ENCODE measurements around the gene ARPC5. TPM values are rescaled to one million over a fixed set of nuclear protein-coding genes. Genes with fewer than 3 reads are reported as not detected.

Gene ARPC5
- total and polyA plus RNA-seq, 2 of the 8 experiments (the other 6 are each of a cell fraction or from before 2014, with no cell fraction given), result 24.0 to 60.8 TPM

DNA sequence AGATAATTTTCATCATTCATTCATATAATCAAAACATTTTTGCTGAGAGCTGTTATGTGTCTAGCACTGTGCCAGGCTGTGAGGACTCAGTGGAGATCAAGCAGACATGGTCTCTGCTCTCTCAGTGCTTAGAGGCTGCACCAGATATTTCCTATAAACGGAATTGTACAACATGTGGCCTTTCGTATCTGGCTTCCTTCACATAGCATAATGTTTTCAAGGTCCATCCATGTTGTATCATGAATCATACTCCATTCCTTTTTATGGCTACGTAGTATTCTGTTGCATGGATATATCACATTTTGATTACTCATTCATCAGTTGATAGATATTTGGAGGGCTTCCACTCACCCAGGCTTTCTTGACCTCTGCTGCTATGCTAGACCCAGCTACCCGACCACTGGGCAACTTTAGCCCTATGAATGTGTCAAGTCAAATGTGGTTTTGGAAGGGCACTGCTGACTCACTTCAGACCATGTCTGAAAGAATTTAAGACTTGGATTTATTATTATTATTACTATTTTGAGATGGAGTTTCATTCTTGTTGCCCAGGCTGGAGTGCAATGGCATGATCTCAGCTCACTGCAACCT is 63.8 kb downstream of the ARPC5 start:
- no peak overlapping the region for H4K5ac ChIP-seq (ENCODE audit: insufficient read length, low read depth, low read length)
- H3K14ac ChIP-seq (ENCODE audit: insufficient read length), result no peak overlapping the region
- H3K4me2 ChIP-seq (ENCODE audit: insufficient read depth in 1 of 2, low read depth in 2 of 2, low read length in 2 of 2), result no peak overlapping the region
- CTCF ChIA-PET (ENCODE audit: partially characterized antibody), result interaction anchor here (2.2 to 2.7 kb wide), 2 partner anchors 8 to 9 kb away, joined by 9 to 11 read pairs; no protein-coding TSS in a partner anchor
- POLR2A ChIA-PET (ENCODE audit: partially characterized antibody), result interaction anchor here (0.6 to 1.6 kb wide), 3 partner anchors 24 to 304 kb away, joined by 3 to 4 read pairs (median 3); no protein-coding TSS in a partner anchor
- no peak overlapping the region for H2BK15ac ChIP-seq (ENCODE audit: low read length)
- H3K79me2 ChIP-seq (ENCODE audit: control insufficient read depth in 1 of 2, insufficient read depth in 2 of 2, low read length in 2 of 2), result no peaks in the 10 kb centered on the region
- no peak overlapping the region for H2BK12ac ChIP-seq (ENCODE audit: low read depth, low read length)
- no peaks in the 10 kb centered on the region for H3K27me3 ChIP-seq (replicated peaks in 1 of 4; ENCODE audit: control insufficient read depth in 3 of 4, extremely low read depth in 1 of 4, insufficient read depth in 3 of 4, low read length in 3 of 4)
- no peaks in the 10 kb centered on the region; a peak in 1 of 8 replicates for H3K36me3 ChIP-seq (ENCODE audit: control insufficient read depth in 2 of 4, insufficient read depth in 4 of 4, low read length in 3 of 4)
- no peak for DNase-seq (ENCODE audit: low read depth in 1 of 2, low spot score in 2 of 2)
- H3K9me3 ChIP-seq (ENCODE audit: insufficient read depth in 2 of 2, low read depth in 1 of 2, low read length in 1 of 2), result no peaks in the 10 kb centered on the region
- H2BK120ac ChIP-seq (replicated peaks; ENCODE audit: low read depth, low read length), result no peak overlapping the region
- no peak overlapping the region for H3K9ac ChIP-seq (replicated peaks in 1 of 4; ENCODE audit: extremely low read depth in 1 of 4, low read depth in 3 of 4, low read length in 3 of 4)
- H4K91ac ChIP-seq (replicated peaks; ENCODE audit: insufficient read length, low read length), result no peak overlapping the region
- H3K23me2 ChIP-seq (ENCODE audit: low read depth, low read length), result no peaks in the 10 kb centered on the region
- H2BK20ac ChIP-seq (ENCODE audit: low read length), result no peak overlapping the region
- H3K27ac ChIP-seq (ENCODE audit: low read depth, low read length), result no peak overlapping the region
- H4K20me1 ChIP-seq (replicated peaks in 1 of 2; ENCODE audit: control insufficient read depth in 1 of 2, insufficient read depth in 2 of 2, low read length in 2 of 2), result no peaks in the 10 kb centered on the region
- H3K56ac ChIP-seq (replicated peaks; ENCODE audit: insufficient read length, low read depth, low read length), result no peak overlapping the region
- FAIRE-seq, result no peak
- H3K4ac ChIP-seq (replicated peaks; ENCODE audit: insufficient read length, low read depth, low read length), result no peak overlapping the region
- no peak overlapping the region for H3K18ac ChIP-seq (ENCODE audit: extremely low read depth, low read length)
- 90% methylated on average over 4 of the region's 4 CpGs; no CpG with 5 or more reads in 1 of the 2 experiments for WGBS, 2 experiments (ENCODE audit: extremely low coverage in 1 of 2, insufficient coverage in 1 of 2, insufficient read length in 1 of 2, insufficient replicate concordance in 2 of 2, low coverage in 1 of 2, low lambda C conversion rate in 2 of 2, missing lambda C conversion rate in 1 of 2)
- H4K8ac ChIP-seq (ENCODE audit: extremely low read depth, insufficient read depth, low read length), result no peak overlapping the region
- H2AFZ ChIP-seq (ENCODE audit: low read length), result no peak overlapping the region
- H3K4me3 ChIP-seq (ENCODE audit: extremely low read depth in 1 of 4, insufficient read depth in 2 of 4, low read depth in 3 of 4, low read length in 4 of 4), result no peak overlapping the region
- H2BK5ac ChIP-seq (ENCODE audit: low read depth, low read length), result no peak overlapping the region
- no peak overlapping the region for H3K23ac ChIP-seq (ENCODE audit: insufficient read length)
- TF ChIP-seq JUN (IDR thresholded peaks at IDR 0.05; ENCODE audit: low read depth, low read length), result no peak
- TF ChIP-seq HDAC2 (IDR thresholded peaks at IDR 0.05; ENCODE audit: borderline replicate concordance in 1 of 2, low read depth in 2 of 2, low read length in 2 of 2), result no peak
- no peak overlapping the region for H2AK5ac ChIP-seq (ENCODE audit: low read depth, low read length)
- H3K4me1 ChIP-seq (replicated peaks in 1 of 4; ENCODE audit: control insufficient read depth in 3 of 4, insufficient read depth in 4 of 4, low read length in 3 of 4), result no peaks in the 10 kb centered on the region
- no peaks in the 10 kb centered on the region for H3K79me1 ChIP-seq (ENCODE audit: low read depth, low read length)

Other genes starting within 250 kb of the ARPC5 start
- 20.9 and 23.8 TPM in 2 replicates for gene NMNAT2, start 217.4 kb downstream of the ARPC5 start, total RNA-seq (2021; fragmentation: NEBNext Ultra II Directional; extraction: Animal tissue kit (Norgen Biotek cat#: 25700))
- 6.5 and 15.7 TPM in 2 replicates for gene NMNAT2, start 217.4 kb downstream of the ARPC5 start, polyA plus RNA-seq (2011; rRNA removed)
- 61.2 and 65.6 TPM in 2 replicates for gene SMG7, start 163.3 kb downstream of the ARPC5 start, total RNA-seq (2021; fragmentation: NEBNext Ultra II Directional; extraction: Animal tissue kit (Norgen Biotek cat#: 25700))
- 29.9 and 39.3 TPM in 2 replicates for gene SMG7, start 163.3 kb downstream of the ARPC5 start, polyA plus RNA-seq (2011; rRNA removed)
- gene NCF2, start 45.3 kb downstream of the ARPC5 start, total RNA-seq (2021; fragmentation: NEBNext Ultra II Directional; extraction: Animal tissue kit (Norgen Biotek cat#: 25700)), result not detected in 2 replicates
- 0.03 TPM in 1 of 2 replicates, not detected in the other for gene NCF2, start 45.3 kb downstream of the ARPC5 start, polyA plus RNA-seq (2011; rRNA removed)
- not detected in 2 replicates for gene APOBEC4, start 17.5 kb upstream of the ARPC5 start, total RNA-seq (2021; fragmentation: NEBNext Ultra II Directional; extraction: Animal tissue kit (Norgen Biotek cat#: 25700))
- gene APOBEC4, start 17.5 kb upstream of the ARPC5 start, polyA plus RNA-seq (2011; rRNA removed), result not detected in 2 replicates
- 2.4 TPM in 2 replicates for gene RGL1, start 169.3 kb upstream of the ARPC5 start, total RNA-seq (2021; fragmentation: NEBNext Ultra II Directional; extraction: Animal tissue kit (Norgen Biotek cat#: 25700))
- gene RGL1, start 169.3 kb upstream of the ARPC5 start, polyA plus RNA-seq (2011; rRNA removed), result 0.91 and 0.98 TPM in 2 replicates